GM23338 (cell line): ENCODE measurements around the gene CD80.

Experiments used
- CREB1 ChIP-seq: fragments of 250-450 bp; sonication (Bioruptor Pico); IDR thresholded peaks from 2 replicates; pipeline ENCODE4 v1.5.0; 2020; ENCODE audit warnings: low read depth, mild to moderate bottlenecking, moderate library complexity
- CTCF ChIP-seq, 2 experiments: fragments of 200-600 bp in 1 of 2; sonication (generic) in 1 of 2; conservative IDR thresholded peaks; 2 replicates each; pipeline versions ENCODE4 v1.5.1 to v1.6.1; 2016 to 2017; ENCODE audit warnings: antibody characterized with exemption in 2 of 2, low read depth in 2 of 2, mild to moderate bottlenecking in 2 of 2, moderate library complexity in 1 of 2
- EZH2 ChIP-seq: fragments of 200-600 bp; sonication (generic); IDR thresholded peaks from one replicate; pipeline ENCODE4 v1.8.0; 2017; ENCODE audit warnings: antibody characterized with exemption, mild to moderate bottlenecking, low read depth; ENCODE audit not compliant: unreplicated experiment
- TF ChIP-seq, protein P1 (sequence below): IDR thresholded peaks from one replicate; pipeline ENCODE4 v1.6.1; 2018; ENCODE audit warnings: antibody characterized with exemption; ENCODE audit not compliant: unreplicated experiment

DNA sequence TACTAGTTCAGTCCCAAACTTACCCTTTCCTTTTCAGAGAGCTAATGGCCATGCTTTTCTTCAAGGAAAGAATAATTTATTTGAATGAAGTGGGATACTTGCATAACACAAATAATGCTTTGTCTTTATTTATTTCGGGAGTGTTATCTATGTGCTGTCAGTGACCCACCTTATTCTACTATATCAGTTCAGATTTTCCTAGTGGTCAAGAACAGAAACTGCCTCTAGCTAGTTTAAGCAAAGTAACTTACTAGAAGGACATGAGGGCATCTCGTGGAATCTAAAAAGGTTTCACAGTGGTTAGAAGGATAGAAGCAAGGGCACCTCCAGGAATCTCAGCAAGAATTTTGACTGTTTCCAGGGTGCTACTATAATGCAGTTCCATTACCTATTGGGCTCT lies 64.8 kb downstream of the CD80 start:
- TF ChIP-seq, protein P1, sequence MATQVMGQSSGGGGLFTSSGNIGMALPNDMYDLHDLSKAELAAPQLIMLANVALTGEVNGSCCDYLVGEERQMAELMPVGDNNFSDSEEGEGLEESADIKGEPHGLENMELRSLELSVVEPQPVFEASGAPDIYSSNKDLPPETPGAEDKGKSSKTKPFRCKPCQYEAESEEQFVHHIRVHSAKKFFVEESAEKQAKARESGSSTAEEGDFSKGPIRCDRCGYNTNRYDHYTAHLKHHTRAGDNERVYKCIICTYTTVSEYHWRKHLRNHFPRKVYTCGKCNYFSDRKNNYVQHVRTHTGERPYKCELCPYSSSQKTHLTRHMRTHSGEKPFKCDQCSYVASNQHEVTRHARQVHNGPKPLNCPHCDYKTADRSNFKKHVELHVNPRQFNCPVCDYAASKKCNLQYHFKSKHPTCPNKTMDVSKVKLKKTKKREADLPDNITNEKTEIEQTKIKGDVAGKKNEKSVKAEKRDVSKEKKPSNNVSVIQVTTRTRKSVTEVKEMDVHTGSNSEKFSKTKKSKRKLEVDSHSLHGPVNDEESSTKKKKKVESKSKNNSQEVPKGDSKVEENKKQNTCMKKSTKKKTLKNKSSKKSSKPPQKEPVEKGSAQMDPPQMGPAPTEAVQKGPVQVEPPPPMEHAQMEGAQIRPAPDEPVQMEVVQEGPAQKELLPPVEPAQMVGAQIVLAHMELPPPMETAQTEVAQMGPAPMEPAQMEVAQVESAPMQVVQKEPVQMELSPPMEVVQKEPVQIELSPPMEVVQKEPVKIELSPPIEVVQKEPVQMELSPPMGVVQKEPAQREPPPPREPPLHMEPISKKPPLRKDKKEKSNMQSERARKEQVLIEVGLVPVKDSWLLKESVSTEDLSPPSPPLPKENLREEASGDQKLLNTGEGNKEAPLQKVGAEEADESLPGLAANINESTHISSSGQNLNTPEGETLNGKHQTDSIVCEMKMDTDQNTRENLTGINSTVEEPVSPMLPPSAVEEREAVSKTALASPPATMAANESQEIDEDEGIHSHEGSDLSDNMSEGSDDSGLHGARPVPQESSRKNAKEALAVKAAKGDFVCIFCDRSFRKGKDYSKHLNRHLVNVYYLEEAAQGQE: no peak
- peak in 1 of 2 experiments; percentile 49; a peak in 2 of 4 replicates for TF ChIP-seq CTCF (conservative IDR thresholded peaks at IDR 0.05; ENCODE audit: low read depth in 2 of 2)
- no peak for TF ChIP-seq EZH2
- TF ChIP-seq CREB1: no peak
